Activated T-helper 1 cell treated with anti-CD3 and anti-CD28 coated beads, Interleukin-12 subunit alpha, Interleukin-12 subunit beta, Interleukin-2, Interleukin-4 antibody, amounts not matched to agents 30 ng/mL and 10 ng/mL and 1 ng/mL, durations not matched to agents 14 hours and 24 hours and 36 hours (primary cell): Measurements from ENCODE around the gene PAN3. TPM values are rescaled to one million over a fixed set of nuclear protein-coding genes. Genes with fewer than 3 reads are reported as not detected.

Source experiments
- DNase-seq: peaks from one replicate; pipeline ENCODE4 v3.0.0; 2021; ENCODE audit warnings: low spot score
- H3K27ac Mint-ChIP-seq: one replicate; pipeline ENCODE4 v1.8.0; 2021; ENCODE audit warnings: mild to moderate bottlenecking, mixed read lengths
- H3K27me3 Mint-ChIP-seq: one replicate; pipeline ENCODE4 v1.8.0; 2022; ENCODE audit warnings: mild to moderate bottlenecking, moderate library complexity, mixed read lengths; ENCODE audit not compliant: insufficient read depth
- H3K36me3 Mint-ChIP-seq: one replicate; pipeline ENCODE4 v1.8.0; 2021; ENCODE audit warnings: low read depth, mixed read lengths
- H3K4me1 Mint-ChIP-seq: one replicate; pipeline ENCODE4 v1.8.0; 2021; ENCODE audit warnings: low read depth, mixed read lengths
- H3K4me3 Mint-ChIP-seq: one replicate; pipeline ENCODE4 v1.8.0; 2021; ENCODE audit warnings: mild to moderate bottlenecking, moderate library complexity, mixed read lengths
- H3K9me3 Mint-ChIP-seq: one replicate; pipeline ENCODE4 v1.8.0; 2021; ENCODE audit warnings: mixed read lengths
- intact Hi-C: fragments of 100-400 bp; cut with micrococcal nuclease; formaldehyde crosslinking; loops from one replicate; pipeline ENCODE4 v1.15.1; 2024
- total RNA-seq: library from RNA; stranded (reverse); gene quantifications from 2 replicates; pipeline ENCODE4 v1.2.3, GENCODE V29; 2022

PAN3 gene
- total RNA-seq, 1 donor from 2014 or later: 36.1 TPM

- intact Hi-C loops: no loop called here
- Mint-ChIP-seq H3K36me3 (peaks cover 4% of the 10 kb centered on the region), H3K4me1 (peaks cover 37% of the 10 kb centered on the region), H3K27ac (no peak overlapping the region), H3K27me3 (no peaks in the 10 kb centered on the region), H3K4me3 (no peak overlapping the region), H3K9me3 (no peaks in the 10 kb centered on the region)
- no peak for DNase-seq
These were observed 6.7 kb downstream of the PAN3 start for GRCh38 chr13:28145049-28145448.

- Mint-ChIP-seq H3K9me3 (no peaks in the 10 kb centered on the region), H3K27ac (no peak overlapping the region), H3K36me3 (peaks cover 5% of the 10 kb centered on the region), H3K27me3 (no peaks in the 10 kb centered on the region), H3K4me1 (peaks cover 21% of the 10 kb centered on the region), H3K4me3 (no peak overlapping the region)
- intact Hi-C loops: no loop called here
- no peak for DNase-seq
These were observed 9.2 kb downstream of the PAN3 start for GRCh38 chr13:28147495-28147894.

GRCh38 chr13:28159057-28159456 lies 20.7 kb downstream of the PAN3 start:
- Mint-ChIP-seq H3K27me3 (no peaks in the 10 kb centered on the region), H3K27ac (no peak overlapping the region), H3K4me1 (no peaks in the 10 kb centered on the region), H3K36me3 (peaks cover 28% of the 10 kb centered on the region), H3K9me3 (peaks cover 23% of the 10 kb centered on the region), H3K4me3 (no peak overlapping the region)
- intact Hi-C loops: no loop called here
- no peak for DNase-seq

GRCh38 chr13:28161370-28161769 lies 23.0 kb downstream of the PAN3 start:
- Mint-ChIP-seq H3K9me3 (peaks cover 20% of the 10 kb centered on the region), H3K4me1 (peaks cover 4% of the 10 kb centered on the region), H3K36me3 (peaks cover 29% of the 10 kb centered on the region), H3K4me3 (no peak overlapping the region), H3K27me3 (no peaks in the 10 kb centered on the region), H3K27ac (no peak overlapping the region)
- no peak for DNase-seq
- intact Hi-C loops: no loop called here

GRCh38 chr13:28163587-28163986 lies 25.2 kb downstream of the PAN3 start:
- intact Hi-C loops: no loop called here
- peaks cover 13% of the 10 kb centered on the region for H3K36me3 Mint-ChIP-seq
- no peaks in the 10 kb centered on the region for H3K9me3 Mint-ChIP-seq
- DNase-seq: no peak
- no peaks in the 10 kb centered on the region for H3K27me3 Mint-ChIP-seq
- H3K27ac Mint-ChIP-seq: no peak overlapping the region
- H3K4me3 Mint-ChIP-seq: no peak overlapping the region
- peaks cover 4% of the 10 kb centered on the region for H3K4me1 Mint-ChIP-seq

- Mint-ChIP-seq H3K9me3 (no peaks in the 10 kb centered on the region), H3K27me3 (no peaks in the 10 kb centered on the region), H3K4me3 (no peak overlapping the region), H3K27ac (no peak overlapping the region), H3K36me3 (peaks cover 10% of the 10 kb centered on the region), H3K4me1 (peaks cover 4% of the 10 kb centered on the region)
- intact Hi-C loops: no loop called here
- DNase-seq: no peak
These were observed 27.9 kb downstream of the PAN3 start for GRCh38 chr13:28166257-28166656.

- H3K4me3 Mint-ChIP-seq: no peak overlapping the region
- no peaks in the 10 kb centered on the region for H3K9me3 Mint-ChIP-seq
- peaks cover 17% of the 10 kb centered on the region for H3K36me3 Mint-ChIP-seq
- no peak for DNase-seq
- peaks cover 5% of the 10 kb centered on the region for H3K4me1 Mint-ChIP-seq
- no peaks in the 10 kb centered on the region for H3K27me3 Mint-ChIP-seq
- no peak overlapping the region for H3K27ac Mint-ChIP-seq
- intact Hi-C loops: loop anchor here (5.0 kb wide), 1 partner anchor 34 kb away; the partner anchor contains the start of gene PAN3
These were observed 32.9 kb downstream of the PAN3 start for GRCh38 chr13:28171266-28171665.

- peaks cover 5% of the 10 kb centered on the region for H3K4me1 Mint-ChIP-seq
- no peaks in the 10 kb centered on the region for H3K27me3 Mint-ChIP-seq
- H3K9me3 Mint-ChIP-seq: no peaks in the 10 kb centered on the region
- DNase-seq: no peak
- peaks cover 22% of the 10 kb centered on the region for H3K36me3 Mint-ChIP-seq
- intact Hi-C loops: loop anchor here (5.0 kb wide), 1 partner anchor 36 kb away; the partner anchor contains the start of gene PAN3
- no peak overlapping the region for H3K4me3 Mint-ChIP-seq
- H3K27ac Mint-ChIP-seq: no peak overlapping the region
These were observed 34.6 kb downstream of the PAN3 start for GRCh38 chr13:28172947-28173346.

GRCh38 chr13:28173793-28174192 lies 35.4 kb downstream of the PAN3 start:
- Mint-ChIP-seq H3K9me3 (no peaks in the 10 kb centered on the region), H3K4me3 (no peak overlapping the region), H3K4me1 (peaks cover 5% of the 10 kb centered on the region), H3K27me3 (no peaks in the 10 kb centered on the region), H3K36me3 (peaks cover 23% of the 10 kb centered on the region), H3K27ac (no peak overlapping the region)
- no peak for DNase-seq
- intact Hi-C loops: loop anchor here (5.0 kb wide), 1 partner anchor 36 kb away; the partner anchor contains the start of gene PAN3

- peaks cover 5% of the 10 kb centered on the region for H3K4me1 Mint-ChIP-seq
- no peak for DNase-seq
- H3K4me3 Mint-ChIP-seq: no peak overlapping the region
- intact Hi-C loops: no loop called here
- no peaks in the 10 kb centered on the region for H3K27me3 Mint-ChIP-seq
- peaks cover 17% of the 10 kb centered on the region for H3K36me3 Mint-ChIP-seq
- H3K9me3 Mint-ChIP-seq: no peaks in the 10 kb centered on the region
- no peak overlapping the region for H3K27ac Mint-ChIP-seq
These were observed 39.0 kb downstream of the PAN3 start for GRCh38 chr13:28177327-28177726.

- H3K9me3 Mint-ChIP-seq: no peaks in the 10 kb centered on the region
- H3K27ac Mint-ChIP-seq: no peak overlapping the region
- peaks cover 17% of the 10 kb centered on the region for H3K36me3 Mint-ChIP-seq
- no peak for DNase-seq
- intact Hi-C loops: no loop called here
- no peaks in the 10 kb centered on the region for H3K27me3 Mint-ChIP-seq
- H3K4me1 Mint-ChIP-seq: peaks cover 5% of the 10 kb centered on the region
- no peak overlapping the region for H3K4me3 Mint-ChIP-seq
These were observed 39.5 kb downstream of the PAN3 start for GRCh38 chr13:28177877-28178276.

- Mint-ChIP-seq H3K4me3 (no peak overlapping the region), H3K9me3 (no peaks in the 10 kb centered on the region), H3K27ac (no peak overlapping the region), H3K27me3 (no peaks in the 10 kb centered on the region), H3K36me3 (peaks cover 13% of the 10 kb centered on the region), H3K4me1 (no peaks in the 10 kb centered on the region)
- intact Hi-C loops: no loop called here
- no peak for DNase-seq
These were observed 41.6 kb downstream of the PAN3 start for GRCh38 chr13:28179974-28180373.

GRCh38 chr13:28181413-28181812 lies 43.1 kb downstream of the PAN3 start:
- H3K4me3 Mint-ChIP-seq: no peak overlapping the region
- intact Hi-C loops: no loop called here

GRCh38 chr13:28185256-28185655 lies 46.9 kb downstream of the PAN3 start:
- no peaks in the 10 kb centered on the region for H3K27me3 Mint-ChIP-seq
- H3K36me3 Mint-ChIP-seq: peaks cover 3% of the 10 kb centered on the region
- no peaks in the 10 kb centered on the region for H3K4me1 Mint-ChIP-seq
- intact Hi-C loops: no loop called here
- H3K9me3 Mint-ChIP-seq: no peaks in the 10 kb centered on the region
- no peak overlapping the region for H3K4me3 Mint-ChIP-seq
- no peak for DNase-seq
- no peak overlapping the region for H3K27ac Mint-ChIP-seq

More at GRCh38 chr13:28181413-28181812, 43.1 kb downstream of the PAN3 start:
- no peak for DNase-seq
- no peaks in the 10 kb centered on the region for H3K4me1 Mint-ChIP-seq
- no peaks in the 10 kb centered on the region for H3K27me3 Mint-ChIP-seq
- no peak overlapping the region for H3K27ac Mint-ChIP-seq
- no peaks in the 10 kb centered on the region for H3K9me3 Mint-ChIP-seq
- peaks cover 9% of the 10 kb centered on the region for H3K36me3 Mint-ChIP-seq
